GM04503 (cell line): ENCODE measurements around the gene LCLAT1.

Experiments
- DNase-seq: peaks from one replicate; pipeline ENCODE4 v3.0.0-alpha.2; 2012; ENCODE audit warnings: low read depth

The LCLAT1 gene

DNA sequence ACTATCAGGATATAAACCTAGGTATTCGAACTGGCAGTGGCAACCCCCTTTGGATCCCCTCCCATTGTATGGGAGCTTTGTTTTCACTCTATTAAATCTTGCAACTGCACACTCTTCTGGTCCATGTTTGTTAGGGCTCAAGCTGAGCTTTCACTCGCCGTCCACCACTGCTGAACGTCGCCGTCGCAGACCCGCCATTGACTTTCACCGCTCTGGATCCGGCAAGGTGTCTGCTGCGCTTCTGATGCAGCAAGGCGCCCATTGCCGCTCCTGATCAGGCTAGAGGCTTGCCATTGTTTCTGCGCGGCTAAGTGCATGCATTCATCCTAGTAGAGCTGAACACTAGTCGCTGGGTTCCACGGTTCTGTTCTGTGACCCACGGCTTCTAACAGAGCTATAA, 69.1 kb downstream of the LCLAT1 start:
- DNase-seq, result no peak

GRCh38 chr2:30519796-30520195, 72.8 kb downstream of the LCLAT1 start:
- no peak for DNase-seq

DNA sequence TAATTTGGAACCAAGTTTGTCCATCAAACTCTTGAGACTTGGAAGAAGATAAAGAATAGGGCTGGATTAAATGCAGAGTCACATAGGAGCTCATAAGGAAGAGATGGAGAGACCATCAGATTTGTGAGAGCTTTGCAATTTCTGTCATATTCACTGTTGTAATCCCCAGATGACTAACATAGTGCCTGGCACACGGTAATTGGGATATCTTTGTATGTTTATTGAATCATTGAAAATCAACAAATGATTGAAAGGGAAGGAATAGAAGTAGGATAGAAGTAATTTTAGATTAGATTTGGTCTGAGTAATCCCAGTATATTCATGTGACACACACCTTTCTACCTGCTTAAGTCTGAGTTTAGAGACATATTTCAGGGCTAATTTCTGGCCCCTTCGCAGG, 75.4 kb downstream of the LCLAT1 start:
- DNase-seq, result no peak

DNA sequence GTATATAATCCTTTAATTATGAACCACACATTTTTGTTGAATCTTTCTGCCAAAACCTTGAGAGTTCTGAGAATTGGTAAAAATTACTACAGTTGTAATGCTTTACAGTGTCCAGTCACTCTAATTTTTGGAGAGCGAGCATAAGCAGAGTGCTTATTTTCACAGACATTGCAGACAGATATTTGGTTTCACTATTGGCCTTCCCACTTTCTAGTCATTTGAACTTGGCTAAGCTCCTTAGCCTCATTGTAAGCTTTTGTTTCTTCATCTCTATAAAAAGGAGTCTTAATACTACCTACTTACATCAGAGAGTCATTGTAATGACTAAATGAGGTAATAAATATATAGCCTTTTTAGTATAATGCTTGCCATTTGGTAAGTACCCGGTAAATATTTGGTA, 80.4 kb downstream of the LCLAT1 start:
- DNase-seq, result no peak

DNA sequence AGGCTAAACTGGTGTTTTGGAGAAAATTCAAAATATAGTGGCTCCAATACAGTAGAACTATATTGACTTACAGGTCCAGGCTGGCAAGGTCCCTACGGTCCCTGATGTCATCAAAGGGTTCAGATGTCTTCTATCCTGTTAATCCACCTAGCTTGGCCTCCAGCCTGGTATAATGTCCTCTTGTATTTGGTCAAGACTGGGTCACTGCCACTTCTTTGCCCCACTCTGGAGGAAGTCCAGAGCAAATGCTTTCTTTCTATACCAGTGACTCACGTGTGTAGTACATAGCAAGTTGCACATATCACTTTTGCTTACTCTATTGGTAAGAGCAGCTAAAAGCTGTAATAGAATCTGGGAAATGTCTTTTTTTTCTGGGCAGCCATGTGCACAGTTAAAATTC, 80.8 kb downstream of the LCLAT1 start:
- DNase-seq, result no peak

GRCh38 chr2:30530346-30530745, 83.3 kb downstream of the LCLAT1 start:
- no peak for DNase-seq

GRCh38 chr2:30541680-30542079, 94.6 kb downstream of the LCLAT1 start:
- no peak for DNase-seq

- DNase-seq, result no peak
Measured at GRCh38 chr2:30545875-30546274, 98.8 kb downstream of the LCLAT1 start.

- DNase-seq, result no peak
Measured at GRCh38 chr2:30548386-30548785, 101.3 kb downstream of the LCLAT1 start.

DNA sequence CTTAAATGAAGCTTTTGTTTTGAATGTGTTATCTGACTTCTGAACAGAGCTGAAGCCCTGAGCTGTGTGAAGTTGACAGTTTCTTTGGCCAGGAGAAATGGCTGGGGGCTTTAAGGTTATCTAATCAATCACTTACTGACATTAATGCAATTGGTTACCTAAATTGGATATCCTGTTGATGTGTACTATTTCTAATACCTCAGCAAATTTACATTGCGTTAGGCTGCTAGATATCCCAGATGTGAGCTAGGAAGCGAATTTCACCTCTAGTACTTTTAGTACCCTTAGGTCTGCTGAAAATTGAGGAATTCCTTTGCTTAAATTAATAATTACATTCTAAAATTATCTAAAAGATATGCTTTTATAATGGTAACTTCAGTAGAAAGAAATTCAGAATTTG, 102.0 kb downstream of the LCLAT1 start:
- no peak for DNase-seq

GRCh38 chr2:30559544-30560275, 112.7 kb downstream of the LCLAT1 start:
- DNase-seq, result no peak

GRCh38 chr2:30561349-30561748, 114.3 kb downstream of the LCLAT1 start:
- DNase-seq, result no peak

DNA sequence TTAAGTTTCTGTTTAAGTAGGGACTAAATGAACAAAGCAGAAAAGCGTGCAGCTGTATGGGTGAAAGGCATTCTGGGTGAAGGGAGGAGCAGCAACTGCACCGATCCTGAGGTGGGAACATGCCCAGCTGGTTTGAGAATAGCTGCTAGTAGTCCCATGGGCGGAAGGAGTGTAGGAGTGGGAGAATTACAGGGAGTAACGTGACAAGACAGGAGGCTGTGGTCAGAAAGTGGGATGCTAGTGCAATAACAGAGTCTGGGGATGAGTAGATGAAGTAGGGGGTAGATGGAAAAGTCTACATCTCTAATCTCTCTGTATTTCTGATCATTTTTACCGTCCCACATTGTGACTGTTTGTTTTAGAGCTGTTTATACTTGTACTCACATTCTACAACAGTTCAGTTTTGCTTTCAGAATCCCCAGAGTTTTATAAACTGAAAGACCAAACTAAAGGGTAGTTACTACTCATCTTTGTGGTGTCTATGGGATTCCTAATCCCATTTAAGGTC, 118.9 kb downstream of the LCLAT1 start:
- peak; percentile 15 for DNase-seq

- peak; percentile 23 for DNase-seq
Measured at GRCh38 chr2:30566631-30567030, 119.6 kb downstream of the LCLAT1 start.

GRCh38 chr2:30567317-30567716, 120.3 kb downstream of the LCLAT1 start:
- no peak for DNase-seq

DNA sequence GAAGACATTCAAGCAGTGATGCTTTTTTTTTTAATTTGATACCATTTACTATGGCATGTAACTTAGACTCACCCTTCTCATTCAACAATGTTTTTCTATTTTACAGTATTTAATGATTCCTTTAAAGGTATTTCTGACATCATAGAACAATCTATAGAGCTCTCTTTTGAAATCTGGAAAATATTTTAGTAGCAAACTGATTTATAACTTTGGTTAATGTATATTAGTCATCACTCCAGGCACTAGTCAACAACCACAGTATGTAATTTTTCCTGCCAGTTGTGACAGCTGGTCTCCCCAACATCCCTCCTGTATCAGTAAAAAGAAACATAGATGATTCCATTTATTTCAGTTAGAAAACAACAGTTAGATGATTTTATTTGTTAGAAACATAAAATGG, 122.9 kb downstream of the LCLAT1 start:
- DNase-seq, result no peak

DNA sequence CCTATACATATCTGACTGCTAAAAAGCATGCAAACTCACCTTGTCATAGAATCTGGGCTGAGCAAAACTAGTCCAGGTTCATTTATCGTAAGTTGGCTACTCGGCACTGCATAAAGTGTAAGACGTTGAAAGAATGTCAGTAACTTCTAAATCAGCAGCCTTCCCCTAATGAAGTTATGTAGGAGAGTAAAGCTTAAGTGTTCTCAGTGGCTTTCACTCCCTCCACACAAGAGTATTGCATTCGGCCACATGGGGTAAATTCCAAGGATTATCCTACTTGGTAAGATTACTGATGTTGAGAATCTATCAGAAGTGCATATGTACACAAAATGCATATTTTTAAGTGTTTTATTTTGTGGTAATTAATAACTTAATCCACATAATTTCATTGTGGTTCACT, 130.1 kb downstream of the LCLAT1 start:
- DNase-seq, result no peak

DNA sequence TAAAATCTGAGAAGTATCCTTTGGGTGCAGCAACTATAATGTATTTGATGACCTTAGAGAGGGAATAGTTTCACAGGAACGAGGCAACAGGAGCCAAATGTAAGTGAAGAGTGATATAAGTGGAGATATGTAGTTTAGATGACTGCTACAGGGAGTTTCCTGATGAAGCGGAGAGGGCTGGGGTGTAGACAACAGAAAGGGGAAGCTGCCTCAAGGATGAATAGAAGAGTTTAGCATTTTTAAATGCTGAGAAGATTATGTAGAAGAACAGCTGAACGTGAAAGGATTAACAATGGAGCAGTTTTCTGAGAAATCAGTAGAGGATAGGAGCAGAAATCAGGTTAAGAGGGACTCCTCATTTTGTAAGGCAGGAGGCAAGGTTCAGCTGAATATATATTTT, 133.3 kb downstream of the LCLAT1 start:
- DNase-seq, result no peak

- no peak for DNase-seq
Measured at GRCh38 chr2:30582521-30582920, 135.5 kb downstream of the LCLAT1 start.

DNA sequence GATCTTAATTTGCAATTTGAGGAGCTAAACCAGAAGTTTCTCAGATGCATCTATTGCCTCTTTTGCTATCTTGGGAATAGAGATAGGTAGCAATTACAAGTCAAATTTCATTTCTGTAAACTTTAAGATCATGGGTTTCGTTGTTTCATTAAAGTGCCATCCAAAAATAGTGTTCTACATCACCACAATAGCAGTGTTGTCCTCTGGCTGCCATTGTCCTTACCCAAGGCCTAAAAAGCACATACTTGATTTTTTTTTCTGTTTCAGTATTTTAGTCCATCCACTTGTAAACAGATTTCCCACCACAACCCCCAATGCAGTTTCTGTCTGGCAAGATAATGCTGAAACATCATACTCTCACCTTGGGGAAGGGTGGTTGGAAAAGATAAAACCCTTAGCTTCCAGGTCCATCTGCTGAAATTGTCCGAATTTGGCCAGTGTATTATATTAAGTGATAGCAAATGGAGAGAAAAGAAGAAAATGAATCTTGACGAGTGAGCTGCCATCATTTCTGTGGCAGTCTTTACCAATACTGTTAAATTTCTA, 136.2 kb downstream of the LCLAT1 start:
- no peak for DNase-seq

DNA sequence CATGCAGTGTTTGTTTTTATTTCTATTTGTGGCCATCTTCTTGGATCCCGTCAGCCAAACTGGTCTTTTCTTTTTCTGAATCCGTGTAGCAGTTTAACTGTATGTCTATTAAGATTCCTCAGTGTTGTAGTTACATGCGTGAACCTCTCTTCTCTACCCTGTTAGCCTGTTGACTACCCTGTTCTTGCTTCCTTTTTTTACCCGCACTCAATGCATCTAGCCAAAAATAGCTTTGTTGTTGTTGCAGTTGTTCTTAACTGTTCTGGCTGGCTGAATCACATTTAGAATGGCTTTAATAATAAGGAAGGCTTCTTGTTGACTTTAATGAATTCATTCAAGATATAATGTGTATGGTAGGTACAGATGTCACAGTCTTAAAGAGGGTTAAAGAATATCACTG, 137.1 kb downstream of the LCLAT1 start:
- DNase-seq, result no peak

GRCh38 chr2:30588994-30589393, 141.9 kb downstream of the LCLAT1 start:
- DNase-seq, result no peak

GRCh38 chr2:30590407-30590806, 143.4 kb downstream of the LCLAT1 start:
- no peak for DNase-seq

- no peak for DNase-seq
Measured at GRCh38 chr2:30591186-30591585, 144.1 kb downstream of the LCLAT1 start.
